IMR-90 (cell line): ENCODE measurements around the gene CNTLN. TPM values are rescaled to one million over a fixed set of nuclear protein-coding genes. Genes with fewer than 3 reads are reported as not detected.

Source experiments
- ATAC-seq: fragments of 200-7000 bp; cut with Tn5 transposase; 2 replicates; pipeline ENCODE4 v1.9.1; 2020; ENCODE audit warnings: low read depth, mild to moderate bottlenecking, moderate library complexity
- BruUV-seq: library from RNA; stranded (reverse); fragments of 400-500 nt; replicated peaks from 2 replicates; lab custom pipeline; 2021; lab: Mats Ljungman, UMichigan
- CTCF ChIA-PET: fragments of 300-600 bp; formaldehyde crosslinking; extraction: SDS; loops from one replicate; lab custom pipeline; 2021; ENCODE audit warnings: antibody characterized with exemption; lab: Yijun Ruan, JAX
- POLR2A ChIA-PET: fragments of 300-600 bp; sonication (Branson Sonifier 250); formaldehyde crosslinking; loops from one replicate; lab custom pipeline; 2022; ENCODE audit warnings: antibody characterized with exemption; ENCODE audit not compliant: unreplicated experiment; lab: Charles Lee
- DNase-seq: peaks from one replicate; pipeline ENCODE4 v3.0.0; 2013
- H2AFZ ChIP-seq: replicated peaks from 2 replicates; pipeline ENCODE3; 2013; ENCODE audit warnings: low read length, mild to moderate bottlenecking; ENCODE audit not compliant: poor library complexity
- H2AK5ac ChIP-seq: 2 replicates; pipeline ENCODE4 v1.6.1; 2013; ENCODE audit warnings: low read depth, low read length, inconsistent platforms
- H2AK9ac ChIP-seq: replicated peaks from 2 replicates; pipeline ENCODE3; 2013; ENCODE audit warnings: mild to moderate bottlenecking, low read depth, low read length, moderate library complexity; ENCODE audit not compliant: poor library complexity
- H2BK120ac ChIP-seq: 2 replicates; pipeline ENCODE4 v1.6.1; 2013; ENCODE audit warnings: low read depth, low read length, inconsistent platforms
- H2BK15ac ChIP-seq: 3 replicates; pipeline ENCODE4 v1.6.1; 2013; ENCODE audit warnings: low read depth, low read length, inconsistent platforms
- H2BK20ac ChIP-seq: 2 replicates; pipeline ENCODE4 v1.6.1; 2013; ENCODE audit warnings: low read depth, mild to moderate bottlenecking, inconsistent platforms, low read length, moderate library complexity
- H2BK5ac ChIP-seq: 2 replicates; pipeline ENCODE4 v1.6.1; 2013; ENCODE audit warnings: mild to moderate bottlenecking, low read depth, low read length, inconsistent platforms; ENCODE audit not compliant: poor library complexity, severe bottlenecking
- H3K14ac ChIP-seq: replicated peaks from 2 replicates; pipeline ENCODE4 v1.6.1; 2013; ENCODE audit warnings: low read depth, low read length, inconsistent platforms
- H3K18ac ChIP-seq: 2 replicates; pipeline ENCODE4 v1.6.1; 2013; ENCODE audit warnings: low read depth, low read length, control low read depth
- H3K23ac ChIP-seq: 2 replicates; pipeline ENCODE4 v1.6.1; 2013; ENCODE audit warnings: low read depth, low read length, inconsistent platforms
- H3K27ac ChIP-seq: 2 replicates; pipeline ENCODE4 v1.5.1; 2013; ENCODE audit warnings: mild to moderate bottlenecking, control low read depth, low read length; ENCODE audit not compliant: insufficient read depth
- H3K27me3 ChIP-seq: 2 replicates; pipeline ENCODE4 v1.6.1; 2013; ENCODE audit warnings: low read length; ENCODE audit not compliant: control insufficient read depth, insufficient read depth
- H3K36me3 ChIP-seq: 2 replicates; pipeline ENCODE4 v1.6.1; 2013; ENCODE audit warnings: low read length, mixed read lengths; ENCODE audit not compliant: control insufficient read depth, insufficient read depth
- H3K4ac ChIP-seq: 2 replicates; pipeline ENCODE4 v1.6.1; 2013; ENCODE audit warnings: low read depth, low read length, inconsistent platforms
- H3K4me1 ChIP-seq: 2 replicates; pipeline ENCODE4 v1.6.1; 2013; ENCODE audit warnings: low read length, mixed read lengths; ENCODE audit not compliant: control insufficient read depth, insufficient read depth
- H3K4me2 ChIP-seq: 2 replicates; pipeline ENCODE4 v1.6.1; 2013; ENCODE audit warnings: low read depth, mild to moderate bottlenecking, control low read depth, low read length, moderate library complexity
- H3K4me3 ChIP-seq: 2 replicates; pipeline ENCODE4 v1.5.1; 2013; ENCODE audit warnings: low read depth, mild to moderate bottlenecking, control low read depth, low read length, moderate library complexity; ENCODE audit not compliant: insufficient read depth
- H3K56ac ChIP-seq: 2 replicates; pipeline ENCODE4 v1.6.1; 2013; ENCODE audit warnings: low read length, inconsistent platforms; ENCODE audit not compliant: insufficient read depth; ENCODE audit errors: extremely low read depth
- H3K79me1 ChIP-seq, 2 experiments: 2 replicates each; pipeline ENCODE4 v1.6.1; 2013; ENCODE audit warnings: low read length in 2 of 2, inconsistent platforms in 1 of 2, low read depth in 1 of 2
- H3K9ac ChIP-seq: 2 replicates; pipeline ENCODE4 v1.6.1; 2013; ENCODE audit warnings: low read depth, low read length, control low read depth
- H3K9me1 ChIP-seq: 2 replicates; pipeline ENCODE4 v1.6.1; 2013; ENCODE audit warnings: low read length, inconsistent platforms; ENCODE audit not compliant: insufficient read depth
- H3K9me3 ChIP-seq: 2 replicates; pipeline ENCODE4 v1.6.1; 2013; ENCODE audit warnings: low read length; ENCODE audit not compliant: control insufficient read depth, insufficient read depth
- H4K20me1 ChIP-seq: 2 replicates; pipeline ENCODE4 v1.6.1; 2013; ENCODE audit warnings: low read length, inconsistent platforms; ENCODE audit not compliant: insufficient read depth
- H4K5ac ChIP-seq: 2 replicates; pipeline ENCODE4 v1.6.1; 2013; ENCODE audit warnings: mild to moderate bottlenecking, low read depth, low read length, control low read depth
- H4K8ac ChIP-seq, 2 experiments: 2 replicates each; pipeline ENCODE4 v1.6.1; 2013; ENCODE audit warnings: low read depth in 2 of 2, low read length in 2 of 2, control low read depth in 1 of 2, inconsistent platforms in 1 of 2
- H4K91ac ChIP-seq: 2 replicates; pipeline ENCODE4 v1.6.1; 2013; ENCODE audit warnings: low read depth, low read length, inconsistent platforms; ENCODE audit not compliant: insufficient read depth
- CTCF ChIP-seq: conservative IDR thresholded peaks from 2 replicates; pipeline ENCODE4 v1.5.1; 2012; ENCODE audit warnings: mild to moderate bottlenecking, low read depth, low read length, improper control_type of control experiment
- ELK1 ChIP-seq: fragments of 150-350 bp; IDR thresholded peaks from 2 replicates; pipeline ENCODE4 v1.6.1; 2016; ENCODE audit warnings: low read depth, mild to moderate bottlenecking, low read length, moderate library complexity, borderline replicate concordance
- FOS ChIP-seq: fragments of 150-350 bp; IDR thresholded peaks from 2 replicates; pipeline ENCODE4 v1.6.1; 2016; ENCODE audit warnings: low read depth, low read length
- MAZ ChIP-seq: IDR thresholded peaks from 2 replicates; pipeline ENCODE4 v1.6.1; 2012; ENCODE audit warnings: low read depth, mild to moderate bottlenecking, low read length, improper control_type of control experiment, moderate library complexity, borderline replicate concordance
- NFE2L2 ChIP-seq: fragments of 150-350 bp; IDR thresholded peaks from 2 replicates; pipeline ENCODE4 v1.6.1; 2016; ENCODE audit warnings: low read depth, mild to moderate bottlenecking, low read length
- POLR2A ChIP-seq: IDR thresholded peaks from 2 replicates; pipeline ENCODE4 v1.6.1; 2012; ENCODE audit warnings: mild to moderate bottlenecking, low read depth, low read length
- RFX5 ChIP-seq: IDR thresholded peaks from 2 replicates; pipeline ENCODE4 v1.8.0; 2012; ENCODE audit warnings: low read depth, mild to moderate bottlenecking, low read length, moderate library complexity
- USF2 ChIP-seq: fragments of 150-350 bp; IDR thresholded peaks from 2 replicates; pipeline ENCODE4 v1.6.1; 2017; ENCODE audit warnings: mild to moderate bottlenecking, antibody characterized with exemption, low read length, low read depth
- WGBS, 2 experiments: methylation state at CpG; one replicate each; pipeline versions ENCODE4 v1.1.5 to v1.1.7; 2013; ENCODE audit warnings: missing lambda C conversion rate in 2 of 2; ENCODE audit not compliant: insufficient read length in 1 of 2; ENCODE audit errors: extremely low coverage in 2 of 2; 5-methylcytosine and 5-hydroxymethylcytosine counted together
- dilution Hi-C: fragments of 300-500 bp; cut with HindIII; formaldehyde crosslinking; loops from one replicate; pipeline ENCODE4 v1.14.3; 2018; ENCODE audit warnings: low sequenced_read_pairs; ENCODE audit not compliant: unreplicated experiment
- in situ Hi-C: fragments of 300-500 bp; cut with MboI; formaldehyde crosslinking; loops from 3 replicates; pipeline ENCODE4 v1.14.3; 2019; ENCODE audit warnings: low sequenced_read_pairs, inconsistent platforms, mixed read lengths
- intact Hi-C: fragments of 100-400 bp; cut with micrococcal nuclease; formaldehyde crosslinking; loops from 2 replicates; pipeline ENCODE4 v1.10.0; 2022
- polyA plus RNA-seq, 3 experiments: library from polyadenylated mRNA; depleted of rRNA; stranded (reverse); fragments of >200 nt; gene quantifications; 2 replicates each; pipeline ENCODE4 v1.2.3, GENCODE V29; 2012; ENCODE audit warnings: low replicate concordance in 1 of 3
- total RNA-seq: library from RNA; depleted of rRNA; stranded (reverse); fragments of >200 nt; gene quantifications from 2 replicates; pipeline ENCODE4 v1.2.3, GENCODE V29; 2012

The CNTLN gene
- total and polyA plus RNA-seq, 2 of the 4 experiments (the other 2 are of a cell fraction): 3.8 to 5.9 TPM

GRCh38 chr9:17140418-17140817, 5.6 kb downstream of the CNTLN start:
- H2AFZ ChIP-seq: no peak overlapping the region
- BruUV-seq: no TSS peak
- no peak overlapping the region for H3K23ac ChIP-seq
- no peak overlapping the region for H3K56ac ChIP-seq
- no peak overlapping the region for H4K8ac ChIP-seq
- no peak overlapping the region for H2AK9ac ChIP-seq
- H3K4me3 ChIP-seq: no peak overlapping the region
- no peak overlapping the region for H3K4ac ChIP-seq
- ATAC-seq (no peak), DNase-seq (no peak)
- intact Hi-C loops (no loop called here), dilution Hi-C loops (no loop called here), in situ Hi-C loops (no loop called here)
- H2BK20ac ChIP-seq: no peak overlapping the region
- H3K79me1 ChIP-seq: peaks cover 23 to 41% of the 10 kb centered on the region in 2 experiments
- no peak overlapping the region for H4K91ac ChIP-seq
- no peak overlapping the region for H4K5ac ChIP-seq
- no peak overlapping the region for H3K18ac ChIP-seq
- no peak overlapping the region for H2BK120ac ChIP-seq
- H3K4me1 ChIP-seq: no peaks in the 10 kb centered on the region
- H2AK5ac ChIP-seq: no peak overlapping the region
- ChIA-PET CTCF (no interaction called here), POLR2A (no interaction called here)
- no peak overlapping the region for H3K4me2 ChIP-seq
- H2BK5ac ChIP-seq: no peak overlapping the region
- H3K27ac ChIP-seq: no peak overlapping the region
- H3K36me3 ChIP-seq: peaks cover 4% of the 10 kb centered on the region
- WGBS, 2 experiments: 100% methylated on average over 1 of the region's 5 CpGs; no CpG with 5 or more reads in 1 of the 2 experiments
- H4K20me1 ChIP-seq: no peaks in the 10 kb centered on the region
- no peak overlapping the region for H3K9ac ChIP-seq
- TF ChIP-seq ELK1: no peak
- TF ChIP-seq FOS: no peak
- no peak for TF ChIP-seq RFX5
- TF ChIP-seq POLR2A: no peak
- TF ChIP-seq CTCF: no peak
- no peak for TF ChIP-seq MAZ
- no peak for TF ChIP-seq USF2
- no peak for TF ChIP-seq NFE2L2
- H3K9me1 ChIP-seq: no peaks in the 10 kb centered on the region
- H3K9me3 ChIP-seq: no peaks in the 10 kb centered on the region
- no peak overlapping the region for H3K14ac ChIP-seq
- no peak overlapping the region for H2BK15ac ChIP-seq
- no peaks in the 10 kb centered on the region for H3K27me3 ChIP-seq
